Naive thymus-derived CD4-positive, alpha-beta T cell (primary cell): ENCODE data around the gene IL10RB. TPM values are rescaled to one million over a fixed set of nuclear protein-coding genes. Genes with fewer than 3 reads are reported as not detected.
A peak's percentile ranks its signal among the peaks of the same experiment; 100 is the strongest.

Experiments
- ATAC-seq: fragments of 150-1000 bp; cut with Tn5 transposase; 2 replicates; pipeline ENCODE4 v1.10.0; 2021; ENCODE audit warnings: mild to moderate bottlenecking, moderate library complexity
- CTCF ChIA-PET: fragments of 350-600 bp; sonication (Branson Sonifier 250); formaldehyde crosslinking; loops from one replicate; lab custom pipeline; 2021; ENCODE audit warnings: antibody characterized with exemption; lab: Charles Lee
- POLR2A ChIA-PET: fragments of 350-600 bp; sonication (Branson Sonifier 250); formaldehyde crosslinking; loops from one replicate; lab custom pipeline; 2021; ENCODE audit warnings: antibody characterized with exemption, inconsistent platforms; lab: Charles Lee
- DNase-seq, 9 donors: peaks; one replicate each; pipeline versions ENCODE4 v3.0.0 to v3.0.0-alpha.2; 2020 to 2022; ENCODE audit warnings: mixed read lengths in 1 of 9
- H3K27ac ChIP-seq: one replicate; pipeline ENCODE4 v1.7.0; 2013; ENCODE audit warnings: mild to moderate bottlenecking, low read depth, low read length, moderate library complexity
- H3K27me3 ChIP-seq, 2 donors: one replicate each; pipeline ENCODE4 v1.7.0; 2013; ENCODE audit warnings: low read length in 2 of 2, mild to moderate bottlenecking in 2 of 2, moderate library complexity in 2 of 2; ENCODE audit not compliant: control insufficient read depth in 2 of 2, insufficient read depth in 2 of 2
- H3K36me3 ChIP-seq, 3 experiments: 1 replicate in 2 of 3; 2 replicates in 1 of 3; pipeline ENCODE4 v1.7.0; 2013; ENCODE audit warnings: low read length in 3 of 3, mild to moderate bottlenecking in 3 of 3, moderate library complexity in 1 of 3; ENCODE audit not compliant: insufficient read depth in 3 of 3, control insufficient read depth in 2 of 3
- H3K4me1 ChIP-seq, 2 donors: one replicate each; pipeline ENCODE4 v1.7.0; 2013; ENCODE audit warnings: low read length in 2 of 2, mild to moderate bottlenecking in 2 of 2, moderate library complexity in 1 of 2; ENCODE audit not compliant: control insufficient read depth in 2 of 2, insufficient read depth in 2 of 2
- H3K4me3 ChIP-seq: 2 replicates; pipeline ENCODE4 v1.7.0; 2013; ENCODE audit warnings: mild to moderate bottlenecking, low read length
- H3K9me3 ChIP-seq, 3 experiments: 1 replicate in 2 of 3; 2 replicates in 1 of 3; pipeline ENCODE4 v1.7.0; 2013; ENCODE audit warnings: low read length in 3 of 3; ENCODE audit not compliant: control insufficient read depth in 2 of 3
- H3K27ac Mint-ChIP-seq, 9 donors: one replicate each; pipeline ENCODE4 v1.8.0; 2020 to 2022; ENCODE audit warnings: mixed read lengths in 9 of 9, mild to moderate bottlenecking in 8 of 9, moderate library complexity in 5 of 9, inconsistent platforms in 2 of 9
- H3K27me3 Mint-ChIP-seq, 5 donors: one replicate each; pipeline ENCODE4 v1.8.0; 2021 to 2022; ENCODE audit warnings: mixed read lengths in 5 of 5, mild to moderate bottlenecking in 1 of 5
- H3K36me3 Mint-ChIP-seq, 5 donors: one replicate each; pipeline ENCODE4 v1.8.0; 2020 to 2022; ENCODE audit warnings: mixed read lengths in 5 of 5, mild to moderate bottlenecking in 3 of 5, inconsistent platforms in 1 of 5
- H3K4me1 Mint-ChIP-seq, 7 donors: one replicate each; pipeline ENCODE4 v1.8.0; 2020 to 2022; ENCODE audit warnings: mixed read lengths in 7 of 7, mild to moderate bottlenecking in 3 of 7, inconsistent platforms in 1 of 7
- H3K4me3 Mint-ChIP-seq, 10 donors: one replicate each; pipeline ENCODE4 v1.8.0; 2020 to 2022; ENCODE audit warnings: mild to moderate bottlenecking in 10 of 10, mixed read lengths in 10 of 10, moderate library complexity in 6 of 10, inconsistent platforms in 2 of 10
- H3K9me3 Mint-ChIP-seq, 11 donors: one replicate each; pipeline ENCODE4 v1.8.0; 2020 to 2022; ENCODE audit warnings: mixed read lengths in 11 of 11, mild to moderate bottlenecking in 4 of 11, inconsistent platforms in 1 of 11, moderate library complexity in 1 of 11
- intact Hi-C, 2 donors: fragments of 100-400 bp; cut with micrococcal nuclease; formaldehyde crosslinking; loops; one replicate each; pipeline ENCODE4 v1.15.1; 2023
- polyA plus RNA-seq, 2 donors: library from polyadenylated mRNA; unstranded; fragments of 300-500 nt; fragmentation: Illumina TruSeq; gene quantifications; one replicate each; pipeline ENCODE4 v1.2.3, GENCODE V29; 2021
- total RNA-seq, 6 experiments: library from RNA in 5 of 6; stranded (reverse) in 5 of 6; gene quantifications; 1 replicate in 5 of 6; 2 replicates in 1 of 6; pipeline ENCODE4 v1.2.3 and lab custom pipeline; 2021 to 2026

Gene IL10RB
- total and polyA plus RNA-seq, 7 experiments from 2014 or later = 17.6 to 51.4 (median 33.3) TPM

DNA sequence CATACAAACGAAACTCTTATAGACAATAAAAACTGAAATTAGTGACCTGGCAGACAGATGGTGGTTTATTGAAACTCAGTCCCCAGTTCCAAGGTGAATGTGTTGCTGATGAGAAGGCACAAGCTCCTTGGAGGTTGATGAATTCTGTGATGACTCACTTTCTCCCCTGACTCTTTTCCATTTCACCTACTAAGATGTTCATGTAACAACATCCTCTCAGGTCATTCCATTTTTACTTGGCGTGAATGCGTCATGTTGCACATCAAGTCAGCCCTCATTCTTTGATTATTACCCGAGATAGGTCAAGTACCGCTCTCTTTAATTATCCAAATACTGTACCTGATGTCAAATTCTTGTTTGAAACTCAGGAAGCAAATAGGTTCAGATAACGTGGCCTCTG is 10.1 kb upstream of the IL10RB start:
- Histone ChIP-seq H3K36me3 (peaks cover 25 to 77% (median 34%) of the 10 kb centered on the region in 3 experiments), H3K4me3 (no peak overlapping the region), H3K27ac (peak overlapping the region; percentile 27), H3K4me1 (peaks cover 4 to 16% of the 10 kb centered on the region in 2 donors), H3K27me3 (no peaks in the 10 kb centered on the region), H3K9me3 (no peaks in the 10 kb centered on the region)
- Mint-ChIP-seq H3K36me3 (peaks cover 34 to 77% (median 57%) of the 10 kb centered on the region in 5 donors), H3K27ac (peak overlapping the region in 8 of 9 donors; percentile 33 to 84 (median 43)), H3K9me3 (peaks cover 0 to 17% (median 4%) of the 10 kb centered on the region in 11 donors), H3K27me3 (no peaks in the 10 kb centered on the region), H3K4me3 (no peak overlapping the region), H3K4me1 (peaks cover 22 to 71% (median 36%) of the 10 kb centered on the region in 7 donors)
- ATAC-seq = no peak
- CTCF ChIA-PET = no interaction called here
- DNase-seq = no peak
- POLR2A ChIA-PET = interaction anchor here (1.2 kb wide), 2 partner anchors 10 to 73 kb away, joined by 4 read pairs; no protein-coding TSS in a partner anchor
- intact Hi-C loops = no loop called here

DNA sequence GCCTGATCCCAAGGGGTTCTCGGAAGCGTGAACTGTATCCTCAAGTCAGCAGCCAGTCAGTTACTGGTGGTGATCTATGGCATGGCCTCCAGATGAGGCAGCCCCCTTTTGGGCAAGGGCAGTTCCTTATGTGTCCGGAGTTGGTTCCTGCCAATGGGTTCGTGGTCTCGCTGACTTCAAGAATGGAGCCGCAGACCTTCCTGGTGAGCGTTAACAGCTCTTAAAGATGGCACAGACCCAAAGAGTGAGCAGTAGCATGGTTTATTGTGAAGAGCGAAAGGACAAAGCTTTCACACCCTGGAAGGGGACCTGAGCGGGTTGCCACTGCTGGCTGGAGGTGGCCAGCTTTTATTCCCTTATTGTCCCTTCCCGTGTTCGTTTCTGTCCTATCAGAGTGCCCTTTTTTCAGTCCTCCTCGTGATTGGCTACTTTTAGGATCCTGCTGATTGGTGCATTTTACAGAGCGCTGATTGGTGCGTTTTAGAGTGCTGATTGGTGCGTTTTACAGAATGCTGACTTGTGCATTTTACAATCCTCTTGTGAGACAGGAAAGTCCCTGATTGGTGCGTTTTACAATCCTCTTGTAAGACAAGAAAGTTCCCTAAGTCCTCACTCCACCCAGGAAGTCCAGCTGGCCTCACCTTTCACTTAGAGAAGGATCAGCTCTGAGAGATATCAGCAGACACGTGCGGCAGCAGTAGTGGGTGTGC is 8.9 kb upstream of the IL10RB start:
- H3K27me3 Mint-ChIP-seq = no peaks in the 10 kb centered on the region
- ATAC-seq (no peak), DNase-seq (no peak)
- ChIA-PET POLR2A (interaction anchor here (1.4 kb wide), 1 partner anchor 25 kb away, joined by 3 read pairs; no protein-coding TSS in a partner anchor), CTCF (no interaction called here)
- peaks cover 14 to 21% of the 10 kb centered on the region in 2 donors for H3K4me1 ChIP-seq
- H3K9me3 ChIP-seq = no peaks in the 10 kb centered on the region
- H3K36me3 ChIP-seq = peaks cover 19 to 65% (median 24%) of the 10 kb centered on the region in 3 experiments
- H3K4me3 Mint-ChIP-seq = peak overlapping the region in 1 of 10 donors; percentile 1
- H3K9me3 Mint-ChIP-seq = peaks cover 0 to 17% (median 4%) of the 10 kb centered on the region in 11 donors
- H3K27ac Mint-ChIP-seq = peak overlapping the region in 8 of 9 donors; percentile 11 to 83 (median 70)
- intact Hi-C loops = no loop called here
- no peaks in the 10 kb centered on the region for H3K27me3 ChIP-seq
- no peak overlapping the region for H3K27ac ChIP-seq
- peaks cover 29 to 65% (median 50%) of the 10 kb centered on the region in 5 donors for H3K36me3 Mint-ChIP-seq
- H3K4me1 Mint-ChIP-seq = peaks cover 18 to 77% (median 40%) of the 10 kb centered on the region in 7 donors
- H3K4me3 ChIP-seq = no peak overlapping the region

DNA sequence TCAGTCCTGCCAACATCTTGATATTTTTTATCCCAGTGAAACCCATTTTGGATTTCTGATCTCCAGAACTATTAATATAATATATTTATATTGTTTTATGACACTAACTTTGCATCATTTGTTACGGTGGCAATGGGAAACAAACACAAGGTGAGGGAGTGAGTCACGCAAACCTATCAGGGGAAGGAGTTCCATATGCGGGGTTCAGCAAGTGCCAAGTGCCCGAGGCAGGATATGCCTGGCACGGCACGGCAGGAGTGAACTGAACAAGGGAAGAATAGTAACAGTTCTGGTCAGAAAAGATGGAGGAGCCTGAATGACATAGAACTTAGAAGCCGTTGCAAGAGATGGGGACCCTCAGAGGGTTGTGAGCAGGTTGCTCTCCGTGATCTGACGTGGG is 7.7 kb upstream of the IL10RB start:
- H3K4me1 Mint-ChIP-seq = peaks cover 10 to 79% (median 43%) of the 10 kb centered on the region in 7 donors
- H3K27ac ChIP-seq = no peak overlapping the region

GRCh38 chr21:33259428-33259827 is 6.7 kb upstream of the IL10RB start:
- intact Hi-C loops = loop anchor here in 1 of 2 donors (1.0 kb wide), 1 partner anchor 10 kb away; no protein-coding TSS in a partner anchor
- Histone ChIP-seq H3K27me3 (no peaks in the 10 kb centered on the region), H3K4me3 (no peak overlapping the region), H3K4me1 (peaks cover 14 to 21% of the 10 kb centered on the region in 2 donors), H3K9me3 (no peaks in the 10 kb centered on the region), H3K27ac (peak overlapping the region; percentile 51), H3K36me3 (peaks cover 8 to 62% (median 10%) of the 10 kb centered on the region in 3 experiments)
- H3K4me3 Mint-ChIP-seq = peak overlapping the region in 3 of 10 donors; percentile 26 to 52 (median 39)
- H3K9me3 Mint-ChIP-seq = peaks cover 0 to 17% (median 4%) of the 10 kb centered on the region in 11 donors
- ChIA-PET CTCF (interaction anchor here (1.1 kb wide), 1 partner anchor 62 kb away, joined by 3 read pairs; no protein-coding TSS in a partner anchor), POLR2A (interaction anchor here (0.6 to 2.5 kb wide), 3 partner anchors 66 to 239 kb away, joined by 4 to 8 read pairs (median 5); partner anchors contain the start of gene IFNAR1)
- peaks cover 10 to 87% (median 51%) of the 10 kb centered on the region in 7 donors for H3K4me1 Mint-ChIP-seq
- H3K27ac Mint-ChIP-seq = peak overlapping the region; percentile 5 to 89 (median 76)
- peaks cover 20 to 64% (median 43%) of the 10 kb centered on the region in 5 donors for H3K36me3 Mint-ChIP-seq
- no peaks in the 10 kb centered on the region for H3K27me3 Mint-ChIP-seq
- no peak for DNase-seq
- ATAC-seq = peak; percentile 46

More for the DNA sequence above, 7.7 kb upstream of the IL10RB start:
- intact Hi-C loops = no loop called here
- Mint-ChIP-seq H3K27me3 (no peaks in the 10 kb centered on the region), H3K36me3 (peaks cover 21 to 63% (median 47%) of the 10 kb centered on the region in 5 donors), H3K4me3 (no peak overlapping the region), H3K9me3 (peaks cover 0 to 17% (median 4%) of the 10 kb centered on the region in 11 donors), H3K27ac (peak overlapping the region; percentile 10 to 89 (median 82))
- H3K4me3 ChIP-seq = no peak overlapping the region
- POLR2A ChIA-PET = interaction anchor here (0.6 kb wide), 1 partner anchor 54 kb away, joined by 5 read pairs; no protein-coding TSS in a partner anchor
- H3K9me3 ChIP-seq = no peaks in the 10 kb centered on the region
- H3K36me3 ChIP-seq = peaks cover 8 to 63% (median 16%) of the 10 kb centered on the region in 3 experiments
- no peak for ATAC-seq
- DNase-seq = no peak
- CTCF ChIA-PET = no interaction called here
- H3K27me3 ChIP-seq = no peaks in the 10 kb centered on the region
- peaks cover 14 to 21% of the 10 kb centered on the region in 2 donors for H3K4me1 ChIP-seq

- Histone ChIP-seq H3K4me1 (peaks cover 14 to 21% of the 10 kb centered on the region in 2 donors), H3K4me3 (no peak overlapping the region), H3K27me3 (no peaks in the 10 kb centered on the region), H3K27ac (peak overlapping the region; percentile 51), H3K36me3 (peaks cover 8 to 56% (median 10%) of the 10 kb centered on the region in 3 experiments), H3K9me3 (no peaks in the 10 kb centered on the region)
- ATAC-seq (peak; percentile 38), DNase-seq (no peak)
- POLR2A ChIA-PET = interaction anchor here (0.6 to 2.5 kb wide), 4 partner anchors 14 to 238 kb away, joined by 3 to 8 read pairs (median 4); partner anchors contain the start of gene IFNAR1
- intact Hi-C loops = loop anchor here (1.0 to 10.0 kb wide), 2 partner anchors 11 to 105 kb away; no protein-coding TSS in a partner anchor
- peak overlapping the region in 8 of 9 donors; percentile 10 to 89 (median 79) for H3K27ac Mint-ChIP-seq
- H3K36me3 Mint-ChIP-seq = peaks cover 15 to 58% (median 39%) of the 10 kb centered on the region in 5 donors
- CTCF ChIA-PET = interaction anchor here (1.1 kb wide), 1 partner anchor 63 kb away, joined by 3 read pairs; no protein-coding TSS in a partner anchor
- peaks cover 10 to 84% (median 46%) of the 10 kb centered on the region in 7 donors for H3K4me1 Mint-ChIP-seq
- peaks cover 0 to 17% (median 4%) of the 10 kb centered on the region in 11 donors for H3K9me3 Mint-ChIP-seq
- H3K4me3 Mint-ChIP-seq = peak overlapping the region in 4 of 10 donors; percentile 2 to 52 (median 32)
- no peaks in the 10 kb centered on the region for H3K27me3 Mint-ChIP-seq
These were observed 6.2 kb upstream of the IL10RB start for GRCh38 chr21:33259995-33260394.

- DNase-seq (no peak), ATAC-seq (no peak)
- peaks cover 3 to 40% (median 6%) of the 10 kb centered on the region in 3 experiments for H3K36me3 ChIP-seq
- Mint-ChIP-seq H3K36me3 (peaks cover 9 to 44% (median 24%) of the 10 kb centered on the region in 5 donors), H3K4me1 (peaks cover 13 to 79% (median 46%) of the 10 kb centered on the region in 7 donors), H3K9me3 (peaks cover 0 to 15% (median 3%) of the 10 kb centered on the region in 11 donors), H3K27ac (peak overlapping the region in 5 of 9 donors; percentile 8 to 85 (median 77)), H3K27me3 (no peaks in the 10 kb centered on the region), H3K4me3 (peak overlapping the region in 1 of 10 donors; percentile 34)
- POLR2A ChIA-PET = interaction anchor here (0.6 to 2.6 kb wide), 8 partner anchors 17 to 63 kb away, joined by 3 to 8 read pairs (median 4); partner anchors contain the start of gene IFNAR1
- CTCF ChIA-PET = interaction anchor here (0.9 to 1.5 kb wide), 3 partner anchors 10 to 183 kb away, joined by 3 to 5 read pairs (median 4); no protein-coding TSS in a partner anchor
- peaks cover 14 to 30% of the 10 kb centered on the region in 2 donors for H3K4me1 ChIP-seq
- no peaks in the 10 kb centered on the region for H3K27me3 ChIP-seq
- intact Hi-C loops = loop anchor here in 1 of 2 donors (10.0 kb wide), 1 partner anchor 103 kb away; no protein-coding TSS in a partner anchor
- H3K9me3 ChIP-seq = no peaks in the 10 kb centered on the region
- no peak overlapping the region for H3K4me3 ChIP-seq
- no peak overlapping the region for H3K27ac ChIP-seq
These were observed 4.5 kb upstream of the IL10RB start for GRCh38 chr21:33261635-33262034.
